Epithelial cell of alveolus of lung (primary cell): ENCODE measurements around the gene METTL15. TPM values are rescaled to one million over a fixed set of nuclear protein-coding genes. Genes with fewer than 3 reads are reported as not detected.

Source experiments
- total RNA-seq: library from RNA; depleted of rRNA; stranded (reverse); fragments of >200 nt; gene quantifications from 2 replicates; pipeline ENCODE4 v1.2.1, GENCODE V29; 2015

METTL15 gene, protein sequence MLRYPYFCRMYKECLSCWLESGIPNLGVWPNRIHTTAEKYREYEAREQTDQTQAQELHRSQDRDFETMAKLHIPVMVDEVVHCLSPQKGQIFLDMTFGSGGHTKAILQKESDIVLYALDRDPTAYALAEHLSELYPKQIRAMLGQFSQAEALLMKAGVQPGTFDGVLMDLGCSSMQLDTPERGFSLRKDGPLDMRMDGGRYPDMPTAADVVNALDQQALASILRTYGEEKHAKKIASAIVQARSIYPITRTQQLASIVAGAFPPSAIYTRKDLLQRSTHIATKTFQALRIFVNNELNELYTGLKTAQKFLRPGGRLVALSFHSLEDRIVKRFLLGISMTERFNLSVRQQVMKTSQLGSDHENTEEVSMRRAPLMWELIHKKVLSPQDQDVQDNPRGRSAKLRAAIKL
- total RNA-seq: 12.9 and 14.6 TPM in 2 replicates

DNA sequence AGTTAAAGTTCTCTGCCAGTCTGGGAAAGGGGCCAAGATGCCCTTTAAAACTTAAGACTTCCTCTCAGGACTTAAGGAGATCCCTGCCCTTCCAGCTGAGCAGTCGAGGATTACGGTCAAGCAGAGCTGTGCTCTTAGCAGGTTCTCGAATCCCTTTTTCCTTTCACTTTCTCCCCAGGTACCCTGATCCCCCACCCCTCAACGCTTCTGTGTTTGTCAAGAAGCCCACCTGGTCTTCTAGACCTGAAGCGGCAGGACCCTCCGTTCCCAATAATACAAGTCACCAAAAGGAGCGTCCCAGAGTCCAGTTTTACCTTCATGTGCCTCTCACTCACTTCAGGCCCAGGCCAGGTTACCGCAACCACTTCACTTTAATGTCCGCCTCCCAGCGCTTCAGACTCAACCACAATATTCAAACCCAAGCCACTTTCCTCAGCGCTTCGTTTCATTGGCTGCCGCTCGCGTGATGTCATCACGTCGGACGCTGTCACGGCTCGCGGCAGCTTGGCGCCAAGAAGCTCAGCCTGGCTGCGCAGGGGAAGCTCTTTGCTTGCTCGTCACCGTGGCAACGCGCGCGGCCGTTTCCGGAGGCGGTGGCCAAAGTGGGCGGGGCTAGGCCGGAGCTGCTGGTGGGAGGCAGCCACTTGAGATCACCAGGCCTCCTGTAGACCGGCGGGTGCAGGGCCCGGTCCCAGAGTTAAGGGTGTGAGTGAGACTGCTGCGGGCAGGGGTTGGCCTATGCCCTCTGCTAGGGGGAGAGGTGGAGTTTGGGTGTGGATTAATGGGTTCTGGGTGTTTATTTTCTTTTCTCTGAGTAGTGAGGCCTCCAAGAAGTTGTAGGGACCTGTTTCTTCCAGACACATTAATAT lies at the start of gene METTL15, which contains the start of gene KIF18A:
METTL15 (plus strand) TSS at position 639 of the 869 bp plus-strand sequence. CDS start 4,947 bp downstream, outside the sequence.
KIF18A (minus strand) TSS at position 407 of the 869 bp plus-strand sequence. CDS start 10,209 bp downstream, outside the sequence.

Other genes starting within 250 kb of the METTL15 start
- gene KIF18A, start 232 bp upstream of the METTL15 start, total RNA-seq: 6.1 and 14.0 TPM in 2 replicates